GM12878 (cell line): Measurements from ENCODE around the gene MSRB1. TPM values are rescaled to one million over a fixed set of nuclear protein-coding genes. Genes with fewer than 3 reads are reported as not detected.

Source experiments
- ATAC-seq: fragments of 200-7000 bp; cut with Tn5 transposase; 3 replicates; pipeline ENCODE4 v1.9.1; 2020; ENCODE audit warnings: mild to moderate bottlenecking, moderate library complexity
- BruUV-seq: library from RNA; stranded (reverse); fragments of 400-500 nt; replicated peaks from 2 replicates; lab custom pipeline; 2021; lab: Mats Ljungman, UMichigan
- CTCF ChIA-PET: fragments of 300-600 bp; sonication (Branson Sonifier 250); formaldehyde crosslinking; extraction: SDS; loops from one replicate; lab custom pipeline; 2021; ENCODE audit warnings: inconsistent platforms; lab: Yijun Ruan, JAX
- POLR2A ChIA-PET: fragments of 350-600 bp; formaldehyde crosslinking; extraction: SDS; loops from one replicate; lab custom pipeline; 2021; ENCODE audit warnings: inconsistent platforms; lab: Charles Lee
- RAD21 ChIA-PET: fragments of 300-600 bp; sonication (Branson Sonifier 250); formaldehyde crosslinking; loops from one replicate; lab custom pipeline; 2023; ENCODE audit warnings: antibody characterized with exemption; ENCODE audit not compliant: unreplicated experiment; lab: Charles Lee
- SMC1A ChIA-PET: fragments of 300-600 bp; sonication (Branson Sonifier 250); formaldehyde crosslinking; loops from one replicate; lab custom pipeline; 2023; ENCODE audit not compliant: unreplicated experiment, uncharacterized antibody; lab: Charles Lee
- DNase-seq: peaks from one replicate; pipeline ENCODE4 v3.0.0-alpha.2; 2011; ENCODE audit warnings: low read depth, low spot score
- FAIRE-seq: peaks from 3 replicates; lab custom pipeline; 2011; peaks lifted over from hg19 to GRCh38; lab: Jason Lieb, UNC
- H2AFZ ChIP-seq: 2 replicates; pipeline ENCODE4 v1.6.0; 2011; ENCODE audit warnings: low read depth, low read length, control low read depth; ENCODE audit not compliant: control insufficient read depth
- H3K27ac ChIP-seq: 2 replicates; pipeline ENCODE4 v1.5.1; 2011; ENCODE audit warnings: control low read depth; ENCODE audit not compliant: control insufficient read depth, insufficient read depth
- H3K27me3 ChIP-seq, 2 experiments: replicated peaks in 1 of 2; 2 replicates each; pipeline versions ENCODE4 v1.6.0 to v1.6.1; 2011; ENCODE audit warnings: low read length in 1 of 2; ENCODE audit not compliant: control insufficient read depth in 2 of 2, insufficient read depth in 2 of 2
- H3K36me3 ChIP-seq, 2 experiments: 2 replicates each; pipeline ENCODE4 v1.5.1; 2011; ENCODE audit warnings: low read length in 1 of 2; ENCODE audit not compliant: control insufficient read depth in 2 of 2, insufficient read depth in 2 of 2
- H3K4me1 ChIP-seq: 2 replicates; pipeline ENCODE4 v1.6.1; 2011; ENCODE audit warnings: mild to moderate bottlenecking, low read length, moderate library complexity, mixed read lengths; ENCODE audit not compliant: control insufficient read depth, insufficient read depth
- H3K4me2 ChIP-seq: 2 replicates; pipeline ENCODE4 v1.6.0; 2011; ENCODE audit warnings: control low read depth; ENCODE audit not compliant: control insufficient read depth, insufficient read depth
- H3K4me3 ChIP-seq: fragments of 200-600 bp; sonication (generic); 2 replicates; pipeline ENCODE4 v1.5.1; 2016
- H3K79me2 ChIP-seq: 2 replicates; pipeline ENCODE4 v1.6.0; 2011; ENCODE audit warnings: low read length; ENCODE audit not compliant: control insufficient read depth, insufficient read depth
- H3K9ac ChIP-seq: 2 replicates; pipeline ENCODE4 v1.8.0; 2011; ENCODE audit warnings: low read length, control low read depth, mixed read lengths; ENCODE audit not compliant: control insufficient read depth, insufficient read depth
- H3K9me3 ChIP-seq: replicated peaks from 3 replicates; pipeline ENCODE4 v1.5.1; 2011; ENCODE audit warnings: mild to moderate bottlenecking, low read length; ENCODE audit not compliant: control insufficient read depth, insufficient read depth
- H4K20me1 ChIP-seq: 2 replicates; pipeline ENCODE4 v1.6.0; 2011; ENCODE audit not compliant: control insufficient read depth, insufficient read depth
- CHD1 ChIP-seq: IDR thresholded peaks from 2 replicates; pipeline ENCODE4 v1.6.1; 2012; ENCODE audit warnings: low read depth, low read length, improper control_type of control experiment
- CHD4 ChIP-seq: fragments of 200-600 bp; sonication (generic); IDR thresholded peaks from 2 replicates; pipeline ENCODE4 v1.6.1; 2016; ENCODE audit warnings: mild to moderate bottlenecking
- FOXK2 ChIP-seq: fragments of 450-650 bp; IDR thresholded peaks from 2 replicates; pipeline ENCODE4 v1.6.1; 2017; ENCODE audit warnings: mild to moderate bottlenecking, moderate library complexity
- GATAD2B ChIP-seq: fragments of 450-650 bp; conservative IDR thresholded peaks from 2 replicates; pipeline ENCODE4 v1.6.1; 2017; ENCODE audit warnings: low read depth, mild to moderate bottlenecking, moderate library complexity
- HDAC6 ChIP-seq: fragments of 200-600 bp; sonication (generic); IDR thresholded peaks from one replicate; pipeline ENCODE4 v1.8.0; 2017; ENCODE audit warnings: antibody characterized with exemption; ENCODE audit not compliant: unreplicated experiment
- KDM1A ChIP-seq: fragments of 200-600 bp; sonication (generic); IDR thresholded peaks from 2 replicates; pipeline ENCODE4 v1.6.1; 2016; ENCODE audit warnings: borderline replicate concordance
- KLF5 ChIP-seq: fragments of 450-650 bp; IDR thresholded peaks from 2 replicates; pipeline ENCODE4 v1.6.1; 2014; ENCODE audit warnings: mild to moderate bottlenecking; ENCODE audit not compliant: partially characterized antibody
- MYB ChIP-seq: fragments of 150-350 bp; IDR thresholded peaks from 2 replicates; pipeline ENCODE4 v1.6.1; 2014; ENCODE audit warnings: mild to moderate bottlenecking, low read depth, low read length, borderline replicate concordance
- NFYB ChIP-seq: IDR thresholded peaks from 2 replicates; pipeline ENCODE4 v1.6.1; 2011; ENCODE audit warnings: low read depth, mild to moderate bottlenecking, low read length, improper control_type of control experiment, moderate library complexity; ENCODE audit not compliant: insufficient read depth
- NRF1 ChIP-seq: conservative IDR thresholded peaks from 2 replicates; pipeline ENCODE4 v1.6.1; 2011; ENCODE audit warnings: mild to moderate bottlenecking, low read depth, low read length, improper control_type of control experiment
- RAD21 ChIP-seq: IDR thresholded peaks from 2 replicates; pipeline ENCODE4 v1.6.1; 2011; ENCODE audit warnings: mild to moderate bottlenecking, low read depth, low read length, moderate library complexity; ENCODE audit not compliant: insufficient read depth
- RELA ChIP-seq: fragments of 450-650 bp; IDR thresholded peaks from 2 replicates; pipeline ENCODE4 v1.8.0; 2014; ENCODE audit warnings: borderline replicate concordance; ENCODE audit not compliant: partially characterized antibody
- TCF7 ChIP-seq: IDR thresholded peaks from 2 replicates; pipeline ENCODE4 v1.6.1; 2014; ENCODE audit warnings: antibody characterized with exemption, borderline replicate concordance
- WRNIP1 ChIP-seq: IDR thresholded peaks from 2 replicates; pipeline ENCODE4 v1.6.1; 2011; ENCODE audit warnings: low read depth, low read length, improper control_type of control experiment, borderline replicate concordance
- YBX1 ChIP-seq: fragments of 450-650 bp; IDR thresholded peaks from 2 replicates; pipeline ENCODE4 v1.6.1; 2016; ENCODE audit warnings: antibody characterized with exemption
- YY1 ChIP-seq: IDR thresholded peaks from 2 replicates; pipeline ENCODE4 v1.6.1; 2011; ENCODE audit warnings: low read depth, mild to moderate bottlenecking, low read length
- ZNF207 ChIP-seq: fragments of 450-650 bp; IDR thresholded peaks from 2 replicates; pipeline ENCODE4 v1.6.1; 2014; ENCODE audit warnings: antibody characterized with exemption, mild to moderate bottlenecking, borderline replicate concordance
- ZNF217 ChIP-seq: fragments of 450-650 bp; IDR thresholded peaks from 2 replicates; pipeline ENCODE4 v1.6.1; 2017; ENCODE audit warnings: antibody characterized with exemption, mild to moderate bottlenecking
- WGBS: methylation state at CpG from one replicate; pipeline ENCODE4 v1.1.6; 2016; ENCODE audit warnings: low lambda C conversion rate; ENCODE audit not compliant: insufficient replicate concordance, insufficient coverage; ENCODE audit errors: missing lambda C conversion rate; 5-methylcytosine and 5-hydroxymethylcytosine counted together
- in situ Hi-C: fragments of 300-500 bp; cut with MboI; formaldehyde crosslinking; loops from 9 replicates; pipeline ENCODE4 v1.14.3; 2018; ENCODE audit warnings: mixed read lengths
- intact Hi-C: fragments of 100-400 bp; cut with micrococcal nuclease; formaldehyde crosslinking; loops from one replicate; pipeline ENCODE4 v1.14.2; 2022; ENCODE audit not compliant: unreplicated experiment
- polyA plus RNA-seq, 11 experiments: library from polyadenylated mRNA; depleted of rRNA in 4 of 11; unstranded in 6 of 11; stranded (reverse) in 5 of 11; fragments of >200 nt; fragmentation: Nextera tagmentation in 4 of 11; fragmentation: Illumina TruSeq in 1 of 11; extraction: Ambion mirVana in 4 of 11; extraction: Trizol in 1 of 11; gene quantifications; 1 replicate in 1 of 11; 2 replicates in 10 of 11; pipeline versions ENCODE4 v1.2.1 to v1.2.3, GENCODE V29; 2011 to 2016; ENCODE audit warnings: inconsistent platforms in 2 of 11, missing spikeins in 2 of 11, low read depth in 1 of 11
- total RNA-seq, 4 experiments: library from RNA; depleted of rRNA in 3 of 4; stranded (reverse); fragments of >200 nt in 3 of 4; fragmentation: Illumina TruSeq in 1 of 4; extraction: Trizol in 1 of 4; gene quantifications; 2 replicates each; pipeline versions ENCODE4 v1.2.1 to v1.2.3, GENCODE V29; 2013 to 2021
- TF ChIP-seq, protein P1 (sequence below): fragments of 450-650 bp; formaldehyde crosslinking; IDR thresholded peaks from 2 replicates; pipeline ENCODE4 v1.4.0; 2020; ENCODE audit warnings: mild to moderate bottlenecking, moderate library complexity
- TF ChIP-seq, protein P2 (sequence below): IDR thresholded peaks from 2 replicates; pipeline ENCODE4 v1.6.1; 2012; ENCODE audit warnings: low read depth, low read length, improper control_type of control experiment

MSRB1 gene
- total and polyA plus RNA-seq, 10 of the 15 experiments (the other 5 are each of a cell fraction or from before 2014, with no cell fraction given) = 5.1 to 48.6 (median 25.7) TPM

- TF ChIP-seq WRNIP1 = no peak
- TF ChIP-seq KDM1A = no peak
- TF ChIP-seq, protein P1, sequence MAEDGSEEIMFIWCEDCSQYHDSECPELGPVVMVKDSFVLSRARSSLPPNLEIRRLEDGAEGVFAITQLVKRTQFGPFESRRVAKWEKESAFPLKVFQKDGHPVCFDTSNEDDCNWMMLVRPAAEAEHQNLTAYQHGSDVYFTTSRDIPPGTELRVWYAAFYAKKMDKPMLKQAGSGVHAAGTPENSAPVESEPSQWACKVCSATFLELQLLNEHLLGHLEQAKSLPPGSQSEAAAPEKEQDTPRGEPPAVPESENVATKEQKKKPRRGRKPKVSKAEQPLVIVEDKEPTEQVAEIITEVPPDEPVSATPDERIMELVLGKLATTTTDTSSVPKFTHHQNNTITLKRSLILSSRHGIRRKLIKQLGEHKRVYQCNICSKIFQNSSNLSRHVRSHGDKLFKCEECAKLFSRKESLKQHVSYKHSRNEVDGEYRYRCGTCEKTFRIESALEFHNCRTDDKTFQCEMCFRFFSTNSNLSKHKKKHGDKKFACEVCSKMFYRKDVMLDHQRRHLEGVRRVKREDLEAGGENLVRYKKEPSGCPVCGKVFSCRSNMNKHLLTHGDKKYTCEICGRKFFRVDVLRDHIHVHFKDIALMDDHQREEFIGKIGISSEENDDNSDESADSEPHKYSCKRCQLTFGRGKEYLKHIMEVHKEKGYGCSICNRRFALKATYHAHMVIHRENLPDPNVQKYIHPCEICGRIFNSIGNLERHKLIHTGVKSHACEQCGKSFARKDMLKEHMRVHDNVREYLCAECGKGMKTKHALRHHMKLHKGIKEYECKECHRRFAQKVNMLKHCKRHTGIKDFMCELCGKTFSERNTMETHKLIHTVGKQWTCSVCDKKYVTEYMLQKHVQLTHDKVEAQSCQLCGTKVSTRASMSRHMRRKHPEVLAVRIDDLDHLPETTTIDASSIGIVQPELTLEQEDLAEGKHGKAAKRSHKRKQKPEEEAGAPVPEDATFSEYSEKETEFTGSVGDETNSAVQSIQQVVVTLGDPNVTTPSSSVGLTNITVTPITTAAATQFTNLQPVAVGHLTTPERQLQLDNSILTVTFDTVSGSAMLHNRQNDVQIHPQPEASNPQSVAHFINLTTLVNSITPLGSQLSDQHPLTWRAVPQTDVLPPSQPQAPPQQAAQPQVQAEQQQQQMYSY = no peak
- no peak for TF ChIP-seq MYB
- no peak for TF ChIP-seq CHD4
- TF ChIP-seq ZNF217 = no peak
- TF ChIP-seq HDAC6 = no peak
- TF ChIP-seq CHD1 = no peak
- TF ChIP-seq KLF5 = no peak
- TF ChIP-seq NRF1 = no peak
- TF ChIP-seq YY1 = no peak
- no peak for TF ChIP-seq RELA
- TF ChIP-seq, protein P2, sequence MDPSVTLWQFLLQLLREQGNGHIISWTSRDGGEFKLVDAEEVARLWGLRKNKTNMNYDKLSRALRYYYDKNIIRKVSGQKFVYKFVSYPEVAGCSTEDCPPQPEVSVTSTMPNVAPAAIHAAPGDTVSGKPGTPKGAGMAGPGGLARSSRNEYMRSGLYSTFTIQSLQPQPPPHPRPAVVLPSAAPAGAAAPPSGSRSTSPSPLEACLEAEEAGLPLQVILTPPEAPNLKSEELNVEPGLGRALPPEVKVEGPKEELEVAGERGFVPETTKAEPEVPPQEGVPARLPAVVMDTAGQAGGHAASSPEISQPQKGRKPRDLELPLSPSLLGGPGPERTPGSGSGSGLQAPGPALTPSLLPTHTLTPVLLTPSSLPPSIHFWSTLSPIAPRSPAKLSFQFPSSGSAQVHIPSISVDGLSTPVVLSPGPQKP = no peak
- TF ChIP-seq YBX1 = no peak
- TF ChIP-seq ZNF207 = no peak
- no peak for TF ChIP-seq TCF7
- TF ChIP-seq FOXK2 = no peak
- no peak for TF ChIP-seq NFYB
- no peak for TF ChIP-seq GATAD2B
- no peak for TF ChIP-seq RAD21
These were observed 33.3 kb downstream of the MSRB1 start for GRCh38 chr16:1909561-1910231.

More at GRCh38 chr16:1909561-1910231, 33.3 kb downstream of the MSRB1 start:
- H3K4me1 ChIP-seq = no peaks in the 10 kb centered on the region
- no peak for ATAC-seq
- ChIA-PET POLR2A (no interaction called here), SMC1A (no interaction called here), RAD21 (no interaction called here), CTCF (no interaction called here)
- H4K20me1 ChIP-seq = no peaks in the 10 kb centered on the region
- H3K79me2 ChIP-seq = no peaks in the 10 kb centered on the region
- no peak overlapping the region for H3K9ac ChIP-seq
- H3K27me3 ChIP-seq = no peaks in the 10 kb centered on the region; a peak in 2 of 4 replicates
- in situ Hi-C loops (no loop called here), intact Hi-C loops (no loop called here)
- H2AFZ ChIP-seq = no peak overlapping the region
- no peak overlapping the region for H3K4me3 ChIP-seq
- DNase-seq = no peak
- no peaks in the 10 kb centered on the region for H3K9me3 ChIP-seq
- no peak for FAIRE-seq
- H3K4me2 ChIP-seq = no peak overlapping the region
- WGBS = 57% methylated on average over 18 of the region's 18 CpGs
- BruUV-seq = no TSS peak
- no peak overlapping the region for H3K27ac ChIP-seq
- H3K36me3 ChIP-seq = no peaks in the 10 kb centered on the region
